ENCODE results near the gene RASSF4.

DNA sequence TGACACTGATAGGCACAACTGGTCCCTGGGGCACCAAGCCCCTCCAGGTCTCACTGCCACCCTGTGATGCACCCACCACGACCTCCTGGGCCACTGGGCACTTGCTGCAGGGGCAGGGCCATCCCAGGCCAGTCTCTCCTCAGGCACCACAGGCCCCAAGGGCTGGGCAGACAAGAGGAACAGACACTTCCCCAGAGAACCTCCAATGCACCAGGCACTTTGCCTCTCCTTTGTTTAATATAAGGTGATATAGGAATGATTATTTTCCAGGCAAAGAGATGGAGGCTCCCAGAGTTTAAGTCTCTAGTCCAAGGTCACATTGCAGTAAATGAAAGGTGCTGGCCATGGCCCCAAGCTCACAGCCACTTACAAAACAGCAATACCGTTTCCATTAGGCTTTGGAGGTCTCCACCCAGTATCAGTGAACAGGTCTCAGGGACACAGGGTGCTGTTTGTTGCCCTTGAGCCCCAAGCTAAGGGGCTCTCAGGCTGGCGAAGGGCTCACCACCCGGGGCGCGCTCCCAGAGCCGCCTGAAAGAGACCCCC, 14.6 kb downstream of the RASSF4 start:
- TF ChIP-seq, protein P1, sequence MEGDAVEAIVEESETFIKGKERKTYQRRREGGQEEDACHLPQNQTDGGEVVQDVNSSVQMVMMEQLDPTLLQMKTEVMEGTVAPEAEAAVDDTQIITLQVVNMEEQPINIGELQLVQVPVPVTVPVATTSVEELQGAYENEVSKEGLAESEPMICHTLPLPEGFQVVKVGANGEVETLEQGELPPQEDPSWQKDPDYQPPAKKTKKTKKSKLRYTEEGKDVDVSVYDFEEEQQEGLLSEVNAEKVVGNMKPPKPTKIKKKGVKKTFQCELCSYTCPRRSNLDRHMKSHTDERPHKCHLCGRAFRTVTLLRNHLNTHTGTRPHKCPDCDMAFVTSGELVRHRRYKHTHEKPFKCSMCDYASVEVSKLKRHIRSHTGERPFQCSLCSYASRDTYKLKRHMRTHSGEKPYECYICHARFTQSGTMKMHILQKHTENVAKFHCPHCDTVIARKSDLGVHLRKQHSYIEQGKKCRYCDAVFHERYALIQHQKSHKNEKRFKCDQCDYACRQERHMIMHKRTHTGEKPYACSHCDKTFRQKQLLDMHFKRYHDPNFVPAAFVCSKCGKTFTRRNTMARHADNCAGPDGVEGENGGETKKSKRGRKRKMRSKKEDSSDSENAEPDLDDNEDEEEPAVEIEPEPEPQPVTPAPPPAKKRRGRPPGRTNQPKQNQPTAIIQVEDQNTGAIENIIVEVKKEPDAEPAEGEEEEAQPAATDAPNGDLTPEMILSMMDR (IDR thresholded peaks at IDR 0.05), result no peak
- no peak for TF ChIP-seq POLR2AphosphoS5 (IDR thresholded peaks at IDR 0.05; ENCODE audit: insufficient read depth in 1 of 2, low read depth in 1 of 2)
